ENCODE data around the gene SLC7A14. TPM values are rescaled to one million over a fixed set of nuclear protein-coding genes. Genes with fewer than 3 reads are reported as not detected.
A peak's percentile ranks its signal among the peaks of the same experiment; 100 is the strongest.

SLC7A14 gene
- total RNA-seq, 1 donor from 2014 or later = not detected

DNA sequence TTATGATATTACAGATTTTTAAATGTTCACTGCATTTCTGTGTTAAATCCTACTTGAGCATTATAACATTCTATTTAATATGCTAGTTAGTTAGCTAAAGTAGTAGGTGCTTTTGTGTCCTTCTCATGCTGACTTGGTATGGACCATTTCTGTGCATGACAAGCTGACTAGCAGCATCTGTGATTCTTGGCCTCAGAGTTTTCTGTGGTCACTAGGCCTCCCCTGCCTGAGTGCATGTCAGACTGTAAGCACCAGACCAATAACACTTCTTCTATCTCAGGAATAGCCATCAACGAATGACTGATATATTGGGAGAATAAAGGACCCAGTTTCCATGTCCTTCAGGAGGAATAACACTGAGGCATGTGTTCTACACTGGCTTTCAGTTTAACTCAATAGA is 22.6 kb upstream of the SLC7A14 start:
- Mint-ChIP-seq H3K27ac (no peak overlapping the region), H3K4me1 (no peaks in the 10 kb centered on the region), H3K4me3 (no peak overlapping the region), H3K9me3 (no peaks in the 10 kb centered on the region), H3K36me3 (no peaks in the 10 kb centered on the region), H3K27me3 (ENCODE audit: insufficient read depth, low read depth) (no peaks in the 10 kb centered on the region)
- Histone ChIP-seq H3K4me2 (no peak overlapping the region), H2AFZ (replicated peaks) (peak overlapping the region; percentile 46), H3K27me3 (no peaks in the 10 kb centered on the region), H3K4me1 (no peaks in the 10 kb centered on the region), H4K20me1 (ENCODE audit: low read depth) (no peaks in the 10 kb centered on the region), H3F3A (ENCODE audit: low read depth) (no peaks in the 10 kb centered on the region), H3K4me3 (no peak overlapping the region), H3K27ac (no peak overlapping the region), H3K9me3 (ENCODE audit: low read depth) (no peaks in the 10 kb centered on the region), H3K9ac (no peak overlapping the region), H3K36me3 (no peaks in the 10 kb centered on the region), H3K79me2 (ENCODE audit: low read depth) (no peaks in the 10 kb centered on the region)
- DNase-seq (ENCODE audit: low spot score) = no peak
- TF ChIP-seq, protein P1, sequence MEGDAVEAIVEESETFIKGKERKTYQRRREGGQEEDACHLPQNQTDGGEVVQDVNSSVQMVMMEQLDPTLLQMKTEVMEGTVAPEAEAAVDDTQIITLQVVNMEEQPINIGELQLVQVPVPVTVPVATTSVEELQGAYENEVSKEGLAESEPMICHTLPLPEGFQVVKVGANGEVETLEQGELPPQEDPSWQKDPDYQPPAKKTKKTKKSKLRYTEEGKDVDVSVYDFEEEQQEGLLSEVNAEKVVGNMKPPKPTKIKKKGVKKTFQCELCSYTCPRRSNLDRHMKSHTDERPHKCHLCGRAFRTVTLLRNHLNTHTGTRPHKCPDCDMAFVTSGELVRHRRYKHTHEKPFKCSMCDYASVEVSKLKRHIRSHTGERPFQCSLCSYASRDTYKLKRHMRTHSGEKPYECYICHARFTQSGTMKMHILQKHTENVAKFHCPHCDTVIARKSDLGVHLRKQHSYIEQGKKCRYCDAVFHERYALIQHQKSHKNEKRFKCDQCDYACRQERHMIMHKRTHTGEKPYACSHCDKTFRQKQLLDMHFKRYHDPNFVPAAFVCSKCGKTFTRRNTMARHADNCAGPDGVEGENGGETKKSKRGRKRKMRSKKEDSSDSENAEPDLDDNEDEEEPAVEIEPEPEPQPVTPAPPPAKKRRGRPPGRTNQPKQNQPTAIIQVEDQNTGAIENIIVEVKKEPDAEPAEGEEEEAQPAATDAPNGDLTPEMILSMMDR (IDR thresholded peaks at IDR 0.05) = no peak
- TF ChIP-seq EZH2phosphoT487 (IDR thresholded peaks at IDR 0.05) = no peak

DNA sequence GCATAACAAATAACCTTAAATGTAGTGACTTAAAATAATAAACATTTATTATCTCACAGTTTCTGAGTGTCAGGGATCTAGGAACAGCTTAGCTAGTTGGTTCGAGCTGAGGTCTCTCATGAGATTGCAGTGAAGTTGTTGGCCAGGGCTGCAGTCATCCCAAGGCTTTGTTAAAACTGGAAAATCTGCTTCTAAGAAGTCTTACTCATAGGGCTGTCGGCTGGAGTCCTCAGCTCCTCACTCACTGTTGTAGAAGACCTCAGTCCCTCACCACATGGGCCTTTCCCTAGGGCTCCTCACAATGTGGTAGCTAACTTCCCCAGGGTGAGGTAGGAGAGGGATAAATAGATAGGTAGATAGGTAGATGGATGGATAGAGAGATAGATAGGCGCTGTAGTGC is 20.8 kb upstream of the SLC7A14 start:
- Mint-ChIP-seq H3K9me3 (no peaks in the 10 kb centered on the region), H3K4me3 (no peak overlapping the region), H3K4me1 (no peaks in the 10 kb centered on the region), H3K36me3 (no peaks in the 10 kb centered on the region), H3K27me3 (ENCODE audit: insufficient read depth, low read depth) (no peaks in the 10 kb centered on the region), H3K27ac (no peak overlapping the region)
- Histone ChIP-seq H3K79me2 (ENCODE audit: low read depth) (no peaks in the 10 kb centered on the region), H3K27ac (no peak overlapping the region), H3K36me3 (no peaks in the 10 kb centered on the region), H3K9ac (no peak overlapping the region), H3F3A (ENCODE audit: low read depth) (no peaks in the 10 kb centered on the region), H4K20me1 (ENCODE audit: low read depth) (no peaks in the 10 kb centered on the region), H3K27me3 (no peaks in the 10 kb centered on the region), H3K4me2 (no peak overlapping the region), H3K9me3 (ENCODE audit: low read depth) (no peaks in the 10 kb centered on the region), H3K4me1 (no peaks in the 10 kb centered on the region), H2AFZ (replicated peaks) (no peak overlapping the region), H3K4me3 (no peak overlapping the region)
- no peak for DNase-seq (ENCODE audit: low spot score)
- TF ChIP-seq, protein P1 (IDR thresholded peaks at IDR 0.05) = no peak
- TF ChIP-seq EZH2phosphoT487 (IDR thresholded peaks at IDR 0.05) (no peak), EZH2 (IDR thresholded peaks at IDR 0.05) (no peak)

DNA sequence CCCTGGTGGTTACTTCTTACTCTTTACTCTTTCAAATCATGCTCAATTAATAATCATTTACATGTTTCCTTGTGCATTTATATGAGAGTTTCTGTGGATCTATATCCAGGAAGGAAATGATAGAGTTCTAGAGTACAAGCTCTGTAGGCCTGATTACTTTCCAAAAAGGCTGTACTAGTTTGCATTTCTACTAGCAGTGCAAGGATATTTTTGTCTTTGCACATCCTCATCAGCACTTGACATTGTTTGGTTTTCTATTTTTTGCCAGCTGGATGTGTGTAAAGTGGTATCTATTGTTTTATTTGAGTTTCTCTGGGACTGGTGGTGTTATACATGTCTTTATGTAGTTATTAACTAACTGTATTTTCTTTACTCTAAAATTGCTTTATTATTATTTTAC is 19.6 kb upstream of the SLC7A14 start:
- no peak overlapping the region for H3K4me2 ChIP-seq
- H2AFZ ChIP-seq (replicated peaks) = no peak overlapping the region
- no peaks in the 10 kb centered on the region for H3K4me1 ChIP-seq
- no peak for DNase-seq (ENCODE audit: low spot score)
- H3K4me1 Mint-ChIP-seq = no peaks in the 10 kb centered on the region
- H3K4me3 ChIP-seq = no peak overlapping the region
- no peak overlapping the region for H3K27ac Mint-ChIP-seq
- H3K9me3 ChIP-seq (ENCODE audit: low read depth) = no peaks in the 10 kb centered on the region
- no peaks in the 10 kb centered on the region for H3K36me3 Mint-ChIP-seq
- no peaks in the 10 kb centered on the region for H3K9me3 Mint-ChIP-seq
- no peaks in the 10 kb centered on the region for H3K79me2 ChIP-seq (ENCODE audit: low read depth)
- H3K27ac ChIP-seq = no peak overlapping the region
- no peaks in the 10 kb centered on the region for H3F3A ChIP-seq (ENCODE audit: low read depth)
- no peaks in the 10 kb centered on the region for H4K20me1 ChIP-seq (ENCODE audit: low read depth)
- H3K27me3 Mint-ChIP-seq (ENCODE audit: insufficient read depth, low read depth) = no peaks in the 10 kb centered on the region
- no peaks in the 10 kb centered on the region for H3K27me3 ChIP-seq
- no peaks in the 10 kb centered on the region for H3K36me3 ChIP-seq
- no peak overlapping the region for H3K4me3 Mint-ChIP-seq
- TF ChIP-seq EZH2phosphoT487 (IDR thresholded peaks at IDR 0.05) (no peak), EZH2 (IDR thresholded peaks at IDR 0.05) (no peak)
- TF ChIP-seq, protein P1 (IDR thresholded peaks at IDR 0.05) = no peak
- H3K9ac ChIP-seq = no peak overlapping the region

Data from neural progenitor cell (in vitro differentiated cells).